GM19238 (cell line): ENCODE data around the gene CYTH2.

Experiments used
- DNase-seq: peaks from one replicate; pipeline ENCODE4 v3.0.0; 2011; ENCODE audit warnings: low spot score; ENCODE audit not compliant: insufficient read length

Gene CYTH2

DNA sequence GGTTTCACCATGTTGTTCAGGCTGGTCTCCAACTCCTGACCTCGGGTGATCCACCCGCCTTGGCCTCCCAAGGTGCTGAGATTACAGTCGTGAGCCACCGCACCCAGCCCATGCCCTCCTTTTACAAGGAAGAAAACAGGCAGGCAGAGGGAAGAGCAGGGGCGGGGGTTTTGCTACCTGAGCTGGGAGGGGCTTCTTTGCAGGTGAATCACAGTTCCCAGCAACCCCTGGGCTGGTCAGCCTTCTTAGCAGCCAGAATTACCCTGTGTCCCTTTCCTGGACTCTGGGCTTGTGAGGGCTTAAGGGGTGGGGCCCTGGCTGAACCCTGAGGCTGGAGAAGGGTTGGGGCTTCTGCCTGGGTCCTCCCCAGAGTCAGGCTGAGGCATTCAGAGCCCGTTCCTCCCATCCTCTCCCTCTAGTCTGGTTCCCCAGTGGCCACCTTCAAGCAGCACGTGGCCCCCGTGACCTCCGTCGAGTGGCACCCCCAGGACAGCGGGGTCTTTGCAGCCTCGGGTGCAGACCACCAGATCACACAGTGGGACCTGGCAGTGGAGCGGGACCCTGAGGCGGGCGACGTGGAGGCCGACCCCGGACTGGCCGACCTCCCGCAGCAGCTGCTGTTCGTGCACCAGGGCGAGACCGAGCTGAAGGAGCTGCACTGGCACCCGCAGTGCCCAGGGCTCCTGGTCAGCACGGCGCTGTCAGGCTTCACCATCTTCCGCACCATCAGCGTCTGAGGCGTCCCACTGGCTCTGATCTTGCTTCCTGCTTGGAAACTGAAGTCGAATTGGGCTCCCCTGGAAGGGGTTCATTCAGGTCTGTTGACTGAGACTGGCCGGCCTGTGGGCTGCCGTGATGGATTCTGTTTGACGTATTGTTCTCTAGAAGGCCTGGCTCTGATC lies 16.6 kb upstream of the CYTH2 start:
- no peak for DNase-seq

DNA sequence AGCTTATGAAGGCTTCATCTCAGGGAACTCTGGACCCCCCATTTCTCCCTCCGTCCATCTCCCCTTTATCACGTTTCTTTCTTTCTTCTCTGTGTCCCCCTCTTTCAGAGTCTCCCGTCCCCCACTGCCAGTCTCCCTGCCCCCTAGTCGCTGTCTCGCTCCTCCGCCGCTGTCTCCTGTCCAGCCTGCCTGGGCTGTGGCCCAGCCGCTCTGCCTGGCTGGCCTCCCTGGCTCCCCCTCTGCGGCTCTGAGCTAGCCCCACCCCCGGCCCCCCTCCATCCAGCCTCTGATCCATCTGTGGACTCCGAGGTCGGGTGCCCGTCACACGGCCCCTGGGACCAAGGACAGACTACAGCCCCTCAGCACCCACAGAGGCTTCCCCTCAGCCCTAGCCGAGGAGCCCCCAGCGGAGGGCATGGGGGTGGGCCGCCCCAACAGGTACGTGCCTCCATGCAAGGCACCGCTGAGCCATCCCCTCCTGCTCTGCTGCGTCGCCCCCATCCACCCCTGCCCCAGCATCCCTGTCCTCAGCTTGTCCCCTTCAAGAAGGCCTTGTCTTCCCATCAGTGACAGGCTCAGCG lies 14.9 kb upstream of the CYTH2 start:
- no peak for DNase-seq

DNA sequence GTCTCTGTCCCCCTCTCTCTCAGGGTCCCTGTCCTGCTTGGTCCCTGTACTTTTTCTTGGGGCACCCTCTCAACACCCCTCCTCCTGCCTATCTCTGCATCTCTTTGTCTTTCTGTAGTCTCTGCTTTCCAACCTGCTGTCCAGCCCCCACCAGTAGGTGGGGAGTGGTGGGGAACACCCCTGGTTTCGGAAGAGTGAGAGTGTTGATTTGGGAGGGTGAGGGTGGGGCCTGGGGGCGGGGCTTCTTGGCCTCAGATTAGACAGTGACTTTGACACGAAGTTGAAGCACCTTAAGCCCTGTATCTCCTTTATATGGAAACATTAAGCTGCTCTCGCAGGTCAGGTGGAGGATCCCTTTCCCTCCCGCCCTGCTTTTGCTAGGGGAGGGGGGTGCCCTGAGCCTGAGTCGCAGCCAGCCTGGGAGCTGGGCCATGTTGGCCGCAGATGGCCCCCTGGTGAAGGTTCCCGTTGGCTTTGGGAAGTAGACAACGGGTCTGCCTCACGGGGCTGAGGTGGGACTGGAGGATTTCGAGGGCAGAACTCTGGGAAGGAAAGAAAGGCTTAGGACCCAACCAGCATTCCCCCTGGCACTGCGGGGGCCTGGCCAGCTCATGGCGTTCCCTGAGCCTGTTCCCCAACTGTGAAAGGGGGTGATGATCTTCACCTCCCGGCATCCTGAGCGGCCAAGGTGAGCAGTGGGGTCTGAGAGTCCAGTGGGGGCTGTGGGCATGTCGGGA lies 13.8 kb upstream of the CYTH2 start, which contains the start of gene KCNJ14:
Gene KCNJ14 (plus strand): TSS at position 404 of the 737 bp plus-strand sequence. CDS start 6,151 bp downstream, outside the sequence.
- no peak for DNase-seq

DNA sequence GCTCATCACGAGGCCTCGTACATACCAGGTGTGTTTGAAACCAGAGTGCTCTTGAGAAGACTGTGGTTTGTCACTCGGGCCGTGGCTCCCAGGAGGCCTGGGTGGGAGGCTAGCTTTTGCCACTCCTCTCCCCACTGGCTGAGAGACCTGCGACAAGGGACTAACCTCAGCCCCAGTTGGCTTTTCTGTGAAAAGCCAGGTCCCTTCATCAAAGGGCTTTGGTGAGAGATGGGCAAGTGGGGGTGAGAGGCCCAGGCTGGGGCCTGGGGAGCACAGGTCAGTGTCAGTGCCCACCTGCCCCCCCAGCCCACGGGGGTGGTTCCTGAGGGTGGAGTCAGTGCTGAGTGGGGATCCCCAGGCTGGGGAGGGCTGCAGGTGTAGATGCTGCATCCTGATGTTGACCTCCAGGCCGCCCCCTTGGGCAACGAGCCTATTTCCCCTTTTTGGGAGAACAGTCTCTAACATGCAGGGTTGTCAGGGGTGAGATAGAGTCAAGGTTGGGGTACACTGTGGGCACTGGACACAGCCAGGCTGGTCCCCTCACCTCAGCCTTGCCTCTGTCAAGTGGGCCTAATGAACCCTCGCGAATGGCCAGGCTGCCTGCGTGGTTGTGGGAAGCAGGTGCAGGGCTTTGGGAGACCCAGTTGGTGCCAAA lies 13.1 kb upstream of the CYTH2 start:
- no peak for DNase-seq

DNA sequence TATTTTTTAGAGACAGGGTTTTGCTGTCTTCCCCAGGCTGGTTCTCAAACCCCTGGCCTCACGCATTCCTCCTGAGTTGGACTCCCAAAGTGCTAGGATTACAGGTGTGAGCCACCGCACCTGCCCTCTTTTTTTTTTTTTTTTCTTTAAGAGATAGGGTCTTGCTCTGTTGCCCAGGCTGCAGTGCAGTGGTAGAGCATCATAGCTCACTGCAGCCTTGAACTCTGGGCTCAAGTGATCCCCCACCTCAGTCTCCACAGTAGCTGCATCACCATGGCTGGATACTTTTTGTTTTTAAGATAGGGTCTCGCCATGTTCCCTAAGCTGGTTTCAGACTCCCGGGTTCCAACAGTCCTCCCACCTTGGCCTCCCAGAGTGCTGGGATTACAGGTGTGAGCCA lies 12.3 kb upstream of the CYTH2 start:
- DNase-seq = no peak

DNA sequence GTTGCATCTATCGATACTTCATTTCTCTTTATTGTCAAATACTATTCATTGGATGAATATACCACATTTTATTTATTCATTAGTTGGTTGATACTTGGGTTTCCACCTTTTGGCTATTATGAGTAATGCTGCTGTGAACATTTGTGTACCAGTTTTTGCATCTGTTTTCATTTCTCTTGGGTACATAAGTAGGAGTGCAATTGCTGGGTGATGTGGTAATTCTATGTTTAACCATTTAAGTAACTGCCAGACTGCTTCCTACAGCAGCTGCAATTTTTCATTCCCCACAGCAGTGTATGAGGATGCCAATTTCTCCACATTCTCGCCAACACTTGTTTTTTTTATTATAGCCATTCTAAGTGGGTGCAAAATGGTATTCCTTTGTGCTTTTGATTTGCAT lies 11.2 kb upstream of the CYTH2 start:
- DNase-seq = no peak

DNA sequence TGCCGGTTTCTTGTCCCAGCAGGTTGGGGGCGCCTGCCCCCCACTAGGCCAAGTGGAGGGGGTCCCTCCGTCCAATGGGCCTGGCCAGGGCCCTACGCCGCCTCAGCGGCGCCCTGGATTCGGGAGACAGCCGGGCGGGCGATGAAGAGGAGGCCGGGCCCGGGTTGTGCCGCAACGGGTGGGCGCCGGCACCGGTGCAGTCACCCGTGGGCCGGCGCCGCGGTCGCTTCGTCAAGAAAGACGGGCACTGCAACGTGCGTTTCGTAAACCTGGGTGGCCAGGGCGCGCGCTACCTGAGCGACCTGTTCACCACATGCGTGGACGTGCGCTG lies 7.6 kb upstream of the CYTH2 start:
- DNase-seq = no peak

DNA sequence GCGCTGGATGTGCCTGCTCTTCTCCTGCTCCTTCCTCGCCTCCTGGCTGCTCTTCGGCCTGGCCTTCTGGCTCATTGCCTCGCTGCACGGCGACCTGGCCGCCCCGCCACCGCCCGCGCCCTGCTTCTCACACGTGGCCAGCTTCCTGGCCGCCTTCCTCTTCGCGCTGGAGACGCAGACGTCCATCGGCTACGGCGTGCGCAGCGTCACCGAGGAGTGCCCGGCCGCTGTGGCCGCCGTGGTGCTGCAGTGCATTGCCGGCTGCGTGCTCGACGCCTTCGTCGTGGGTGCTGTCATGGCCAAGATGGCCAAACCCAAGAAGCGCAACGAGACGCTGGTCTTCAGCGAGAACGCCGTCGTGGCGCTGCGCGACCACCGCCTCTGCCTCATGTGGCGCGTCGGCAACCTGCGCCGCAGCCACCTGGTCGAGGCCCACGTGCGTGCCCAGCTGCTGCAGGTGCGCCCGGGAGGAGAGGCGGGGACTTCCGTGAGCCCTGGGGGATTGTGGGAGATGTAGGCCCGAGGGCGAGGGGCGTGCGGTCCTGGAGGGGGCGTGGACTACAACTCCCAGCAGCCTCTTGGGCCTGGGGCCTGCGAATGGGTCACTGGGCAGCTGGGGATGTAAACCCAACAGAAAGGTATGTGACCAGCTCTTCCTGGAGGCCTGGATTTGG lies 7.0 kb upstream of the CYTH2 start:
- no peak for DNase-seq

DNA sequence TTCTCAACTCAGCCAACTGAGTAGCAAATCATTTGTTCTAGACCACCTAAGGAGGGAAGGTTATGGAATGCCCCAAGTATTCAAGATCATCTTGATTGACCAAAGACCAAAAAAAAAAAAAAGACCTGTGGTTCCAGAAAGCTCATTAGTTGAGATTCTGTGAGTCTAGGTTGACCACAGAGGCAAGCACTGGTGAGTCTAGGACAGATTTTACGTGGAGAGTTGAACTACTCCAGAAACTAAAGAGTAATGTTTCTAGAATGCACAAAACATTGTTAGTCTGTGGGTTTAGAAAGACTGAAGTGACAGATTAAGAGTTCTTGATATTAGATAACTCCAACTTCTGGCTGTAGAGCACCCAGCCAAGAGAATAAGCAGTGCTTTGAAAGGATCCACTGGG lies 4.0 kb upstream of the CYTH2 start:
- DNase-seq = no peak

DNA sequence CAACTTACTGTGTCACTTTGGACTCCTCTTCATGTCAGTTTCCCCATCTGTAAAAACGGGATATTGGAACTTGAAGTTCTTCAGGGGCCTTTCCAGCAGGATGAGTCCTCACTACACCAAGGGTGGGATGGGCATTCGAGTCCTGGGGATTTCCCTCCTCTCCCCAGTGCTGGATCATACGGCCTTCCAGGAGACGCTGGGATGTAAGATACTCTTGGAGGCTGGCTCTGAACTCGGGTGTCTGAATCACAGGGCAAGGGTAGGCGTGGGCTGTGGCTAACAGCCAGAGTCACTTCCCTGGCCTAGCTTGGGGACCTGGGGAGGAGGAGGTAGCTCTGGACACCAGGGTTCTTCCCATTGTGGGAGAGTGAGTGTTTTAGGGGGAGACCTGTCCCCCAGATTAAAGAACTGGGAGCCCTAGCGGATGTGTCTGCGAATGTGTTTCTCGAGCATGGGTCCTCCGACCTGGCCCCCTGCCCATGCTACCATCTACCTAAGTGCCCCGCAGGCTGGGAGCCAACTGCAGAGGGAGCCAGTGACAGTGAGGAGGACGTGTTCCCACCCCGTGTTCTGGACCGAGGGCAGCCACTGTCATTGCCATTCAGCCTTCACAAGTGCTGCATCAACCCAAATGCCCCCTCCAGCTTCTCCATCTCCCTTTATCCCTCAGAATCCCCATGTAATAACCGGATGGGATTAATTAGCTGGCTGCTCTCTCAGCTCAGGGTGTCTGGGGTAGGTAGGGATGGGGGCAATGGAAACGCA lies 2.4 kb upstream of the CYTH2 start:
- no peak for DNase-seq

DNA sequence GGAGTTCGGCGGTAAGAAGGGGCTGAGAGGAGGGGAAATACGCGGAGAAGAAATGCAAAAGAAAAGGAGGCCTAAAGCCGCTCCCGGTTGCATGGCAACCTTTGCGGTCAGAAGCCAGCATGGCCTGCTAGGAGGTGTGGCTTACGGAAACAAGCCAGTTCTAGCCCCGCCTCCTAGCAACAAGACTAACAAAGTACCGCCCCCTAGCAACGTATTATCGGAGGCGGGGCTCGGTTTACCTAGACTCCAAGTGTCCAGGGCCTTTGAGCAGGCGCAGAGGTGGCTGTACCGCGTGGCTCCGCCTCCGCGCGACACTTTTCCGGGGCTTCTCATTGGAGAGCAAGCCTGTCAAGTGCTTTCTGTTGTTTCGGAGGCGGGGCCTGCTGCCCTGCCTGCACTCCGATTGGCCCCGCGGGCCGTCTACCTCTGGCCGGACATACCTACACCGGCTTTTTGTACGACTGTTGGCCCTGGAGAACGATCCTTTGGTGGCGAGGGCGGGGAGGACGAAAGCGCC lies 339 bp upstream of the CYTH2 start:
- peak; percentile 95 for DNase-seq

DNA sequence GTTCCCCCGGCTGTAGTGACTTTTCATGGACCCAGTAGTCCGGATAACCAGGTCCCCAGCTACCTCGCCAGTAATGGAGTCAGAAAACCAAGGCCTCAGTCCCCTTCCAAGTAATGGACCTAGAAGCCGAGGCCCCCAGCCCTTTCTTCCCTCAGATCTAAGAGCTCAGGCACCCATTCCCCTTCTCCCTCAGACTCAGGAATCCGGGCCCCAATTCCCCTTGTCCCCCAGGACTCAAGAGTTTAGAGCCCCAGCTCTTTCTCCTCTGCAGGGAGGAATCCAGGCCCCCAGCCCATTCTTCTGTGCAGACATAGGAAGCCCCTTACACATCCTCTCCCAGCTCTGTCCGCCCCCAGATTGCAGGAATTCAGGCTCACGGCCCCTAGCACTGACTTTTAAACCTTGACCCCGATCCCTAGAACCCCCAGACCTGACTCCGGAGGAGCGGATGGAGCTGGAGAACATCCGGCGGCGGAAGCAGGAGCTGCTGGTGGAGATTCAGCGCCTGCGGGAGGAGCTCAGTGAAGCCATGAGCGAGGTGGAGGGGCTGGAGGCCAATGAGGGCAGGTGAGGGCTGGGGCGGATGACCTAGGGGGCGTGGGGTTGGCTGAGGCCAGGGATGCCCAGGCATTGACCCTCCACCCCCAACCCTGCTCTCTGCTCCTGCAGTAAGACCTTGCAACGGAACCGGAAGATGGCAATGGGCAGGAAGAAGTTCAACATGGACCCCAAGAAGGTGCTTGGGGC lies 938 bp downstream of the CYTH2 start:
- DNase-seq = no peak

DNA sequence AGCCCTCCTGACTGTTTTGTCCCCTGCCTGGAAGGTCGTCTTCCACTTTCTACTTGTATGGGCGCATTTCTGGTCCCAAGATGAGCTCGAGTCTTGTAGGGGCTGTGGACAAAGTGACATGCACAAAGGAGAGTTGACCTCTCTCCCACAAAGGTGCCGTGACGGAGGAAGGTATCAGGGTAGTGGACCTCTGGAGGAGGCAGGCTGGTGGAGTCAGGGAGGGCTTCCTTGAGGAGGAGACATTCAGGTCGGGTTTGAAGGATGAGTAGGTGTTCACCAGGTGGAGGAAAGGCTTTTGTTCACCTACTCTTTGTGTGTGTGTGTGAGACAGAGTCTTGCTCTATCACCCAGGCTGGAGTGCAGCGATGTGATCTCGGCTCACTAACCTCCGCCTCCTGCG lies 1.7 kb downstream of the CYTH2 start:
- DNase-seq = no peak

DNA sequence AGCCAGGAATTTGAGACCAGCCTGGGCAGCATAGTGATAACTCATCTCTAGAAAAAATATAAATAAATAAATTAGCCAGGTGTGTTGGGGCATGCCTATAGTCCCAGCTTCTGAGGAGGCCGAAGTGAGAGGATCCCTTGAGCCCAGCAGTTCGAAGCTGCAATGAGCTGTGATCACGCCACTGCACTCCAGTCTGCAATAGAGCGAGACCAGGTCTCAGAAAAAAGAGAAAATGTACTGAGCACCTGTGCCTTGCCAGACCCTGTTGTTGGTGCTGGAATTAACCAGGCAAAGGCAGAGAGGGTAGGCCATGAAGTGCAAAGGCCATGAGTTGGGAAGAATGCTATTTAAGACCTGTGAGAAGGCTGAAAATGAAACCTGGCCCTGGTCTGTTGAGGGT lies 2.7 kb downstream of the CYTH2 start:
- no peak for DNase-seq

DNA sequence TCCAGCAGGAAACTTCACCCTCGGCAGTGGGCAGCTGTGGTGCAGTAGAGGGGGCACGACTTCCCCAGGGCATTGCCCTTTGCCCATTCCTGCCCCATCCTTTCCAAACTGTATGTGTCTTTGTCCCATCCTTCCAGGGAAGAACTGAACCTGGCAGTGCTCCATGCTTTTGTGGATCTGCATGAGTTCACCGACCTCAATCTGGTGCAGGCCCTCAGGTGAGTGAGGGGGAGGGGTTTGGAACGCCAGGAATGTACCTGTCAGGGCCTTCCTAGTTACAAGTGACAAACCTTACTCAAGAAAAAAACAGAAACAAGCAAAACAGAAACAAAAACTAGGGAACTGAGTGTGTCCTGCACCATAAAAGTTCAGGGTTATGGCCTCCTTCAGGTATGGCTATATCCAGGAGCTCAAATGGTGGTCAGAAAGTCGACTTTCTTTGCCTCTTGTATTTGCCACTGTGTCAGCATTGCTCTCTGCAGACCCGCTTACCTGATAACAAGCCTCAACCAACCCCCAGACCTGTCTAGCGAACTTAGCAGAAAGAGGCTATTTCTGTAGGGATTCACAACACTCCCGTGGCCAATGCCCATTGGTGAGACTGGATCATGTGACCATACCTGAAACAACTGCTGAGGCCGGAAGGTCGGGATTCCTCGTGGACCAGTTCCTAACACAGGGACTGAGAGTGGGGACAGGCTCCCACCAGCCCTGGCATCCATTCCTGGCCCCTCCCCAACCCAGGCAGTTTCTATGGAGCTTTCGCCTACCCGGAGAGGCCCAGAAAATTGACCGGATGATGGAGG lies 4.2 kb downstream of the CYTH2 start:
- DNase-seq = no peak

DNA sequence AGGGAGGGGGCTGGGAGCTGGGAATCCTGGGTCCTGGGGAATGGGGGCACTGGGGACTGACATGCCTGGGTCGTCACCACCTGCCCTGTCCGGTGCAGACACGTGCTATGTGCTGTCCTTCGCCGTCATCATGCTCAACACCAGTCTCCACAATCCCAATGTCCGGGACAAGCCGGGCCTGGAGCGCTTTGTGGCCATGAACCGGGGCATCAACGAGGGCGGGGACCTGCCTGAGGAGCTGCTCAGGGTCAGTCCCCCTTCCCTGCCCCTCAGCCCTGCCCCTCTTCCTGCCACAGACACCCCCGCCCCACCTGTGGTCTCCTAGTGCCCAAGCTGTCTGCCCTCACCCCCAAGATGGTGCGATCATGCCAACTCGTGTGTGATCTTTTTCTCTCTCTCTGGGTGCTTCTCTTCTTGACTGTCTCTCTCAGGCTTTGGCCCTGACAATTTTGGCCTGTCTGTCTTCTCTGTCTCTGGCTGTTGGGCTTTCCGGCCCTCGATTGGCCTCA lies 5.0 kb downstream of the CYTH2 start:
- DNase-seq = no peak

DNA sequence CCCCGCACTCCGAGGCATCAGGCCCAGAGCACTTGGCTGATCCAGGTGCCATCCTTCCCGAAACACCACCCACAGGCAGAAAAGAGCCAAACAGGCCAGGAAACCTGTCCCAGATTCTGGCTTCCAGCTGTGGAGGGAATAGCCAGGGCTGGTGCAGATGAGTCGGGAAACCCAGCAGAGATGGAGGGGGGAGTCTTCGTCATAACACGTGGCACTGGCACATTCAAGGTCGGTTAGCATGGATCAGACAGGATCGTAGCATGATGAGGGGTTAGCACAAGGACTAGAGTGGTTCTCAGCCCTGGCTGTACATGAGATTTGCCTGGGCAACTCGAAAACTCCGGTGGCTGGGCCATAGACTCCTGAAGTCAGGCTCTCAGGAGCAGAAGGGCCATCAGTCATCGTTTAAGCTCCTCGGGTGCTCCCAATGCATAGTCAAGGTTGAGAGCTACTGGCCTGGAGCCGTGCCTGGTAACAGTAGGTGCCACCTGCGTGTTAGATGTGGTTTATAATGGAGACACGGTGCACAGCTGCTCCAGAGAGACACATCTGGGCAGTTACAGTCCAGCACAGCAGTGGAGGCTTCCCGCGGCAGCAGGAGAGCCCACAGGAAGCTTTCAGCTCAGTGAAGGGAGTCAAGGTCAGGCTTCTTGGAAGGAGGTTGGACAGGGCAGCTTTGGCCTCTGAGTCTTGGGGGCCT lies 6.3 kb downstream of the CYTH2 start:
- DNase-seq = no peak

DNA sequence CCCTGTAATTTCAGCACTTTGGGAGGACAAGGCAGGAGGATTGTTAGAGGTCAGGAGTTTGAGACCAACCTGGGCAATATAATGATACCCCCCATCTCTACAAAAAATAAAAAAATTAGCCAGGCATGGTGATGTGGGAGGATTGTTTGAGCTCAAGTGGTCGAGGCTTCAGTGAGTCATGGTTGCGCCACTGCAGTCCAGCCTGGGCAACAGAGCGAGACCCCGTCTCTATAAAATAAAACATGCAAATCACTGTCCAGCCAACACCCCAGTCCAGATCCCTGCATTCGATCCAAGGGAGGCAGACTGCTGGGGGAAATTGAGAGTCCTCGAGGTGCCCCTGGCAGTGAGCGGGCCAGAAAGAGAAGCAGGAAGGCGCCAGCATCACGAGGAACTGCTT lies 7.0 kb downstream of the CYTH2 start:
- no peak for DNase-seq
